Measurements from ENCODE around the gene TMED10. TPM values are rescaled to one million over a fixed set of nuclear protein-coding genes. Genes with fewer than 3 reads are reported as not detected.
"Not testable (repeated sequence)": the region's sequence is repeated elsewhere in the genome, so short reads cannot be mapped to it uniquely, and the experiment has no call there.

The TMED10 gene
- total RNA-seq, 1 donor from 2014 or later: 237 TPM

- intact Hi-C loops (cut with micrococcal nuclease): no loop called here
Measured at GRCh38 chr14:75162631-75163030, 13.8 kb downstream of the TMED10 start.

GRCh38 chr14:75158843-75159614 is 17.4 kb downstream of the TMED10 start:
- intact Hi-C loops (cut with micrococcal nuclease): no loop called here

GRCh38 chr14:75156901-75157300 is 19.5 kb downstream of the TMED10 start:
- intact Hi-C loops (cut with micrococcal nuclease): loop anchor here (1.0 kb wide), 1 partner anchor 19 kb away; the partner anchor contains the start of gene TMED10

GRCh38 chr14:75156111-75156510 is 20.3 kb downstream of the TMED10 start:
- intact Hi-C loops (cut with micrococcal nuclease): no loop called here

- intact Hi-C loops (cut with micrococcal nuclease): loop anchor here (1.0 to 2.0 kb wide), 2 partner anchors 16 to 94 kb away; no protein-coding TSS in a partner anchor
Measured at GRCh38 chr14:75155169-75155568, 21.2 kb downstream of the TMED10 start.

- intact Hi-C loops (cut with micrococcal nuclease): no loop called here
Measured at GRCh38 chr14:75153295-75153694, 23.1 kb downstream of the TMED10 start.

- intact Hi-C loops (cut with micrococcal nuclease): no loop called here
Measured at GRCh38 chr14:75151851-75152250, 24.6 kb downstream of the TMED10 start.

- intact Hi-C loops (cut with micrococcal nuclease): not testable (repeated sequence)
Measured at GRCh38 chr14:75150637-75151036, 25.8 kb downstream of the TMED10 start.

GRCh38 chr14:75150150-75150549 is 26.3 kb downstream of the TMED10 start:
- intact Hi-C loops (cut with micrococcal nuclease): no loop called here

- intact Hi-C loops (cut with micrococcal nuclease): no loop called here
Measured at GRCh38 chr14:75147423-75148071, 28.9 kb downstream of the TMED10 start.

- intact Hi-C loops (cut with micrococcal nuclease): loop anchor here (5.0 kb wide), 1 partner anchor 32 kb away; the partner anchor contains the start of gene TMED10
Measured at GRCh38 chr14:75144944-75145343, 31.5 kb downstream of the TMED10 start.

GRCh38 chr14:75143761-75144527 is 32.5 kb downstream of the TMED10 start:
- intact Hi-C loops (cut with micrococcal nuclease): loop anchor here (5.0 kb wide), 1 partner anchor 33 kb away; the partner anchor contains the start of gene TMED10

- intact Hi-C loops (cut with micrococcal nuclease): loop anchor here (5.0 kb wide), 1 partner anchor 35 kb away; the partner anchor contains the start of gene TMED10
Measured at GRCh38 chr14:75142494-75142893, 33.9 kb downstream of the TMED10 start.

GRCh38 chr14:75141967-75142366 is 34.4 kb downstream of the TMED10 start:
- intact Hi-C loops (cut with micrococcal nuclease): loop anchor here (5.0 kb wide), 1 partner anchor 35 kb away; the partner anchor contains the start of gene TMED10

- intact Hi-C loops (cut with micrococcal nuclease): loop anchor here (5.0 kb wide), 1 partner anchor 36 kb away; the partner anchor contains the start of gene TMED10
Measured at GRCh38 chr14:75141062-75141461, 35.4 kb downstream of the TMED10 start.

GRCh38 chr14:75140620-75141019 is 35.8 kb downstream of the TMED10 start:
- intact Hi-C loops (cut with micrococcal nuclease): loop anchor here (5.0 kb wide), 1 partner anchor 37 kb away; the partner anchor contains the start of gene TMED10

- intact Hi-C loops (cut with micrococcal nuclease): loop anchor here (2.0 to 10.0 kb wide), 2 partner anchors 16 to 356 kb away; no protein-coding TSS in a partner anchor
Measured at GRCh38 chr14:75139185-75139584, 37.2 kb downstream of the TMED10 start.

- intact Hi-C loops (cut with micrococcal nuclease): loop anchor here (2.0 to 10.0 kb wide), 2 partner anchors 16 to 356 kb away; no protein-coding TSS in a partner anchor
Measured at GRCh38 chr14:75138492-75138891, 37.9 kb downstream of the TMED10 start.

- intact Hi-C loops (cut with micrococcal nuclease): loop anchor here (10.0 kb wide), 1 partner anchor 360 kb away; no protein-coding TSS in a partner anchor
Measured at GRCh38 chr14:75134644-75135043, 41.8 kb downstream of the TMED10 start.

- intact Hi-C loops (cut with micrococcal nuclease): loop anchor here (10.0 kb wide), 1 partner anchor 361 kb away; no protein-coding TSS in a partner anchor
Measured at GRCh38 chr14:75133597-75133996, 42.8 kb downstream of the TMED10 start.
